ENCODE data around the gene PRKCE.
"Not testable (repeated sequence)": the region's sequence is repeated elsewhere in the genome, so short reads cannot be mapped to it uniquely, and the experiment has no call there.

The PRKCE gene

GRCh38 chr2:45670646-45671045 lies 19.2 kb downstream of the PRKCE start:
- DNase-seq = no peak

- no peak for DNase-seq
These were observed 20.7 kb downstream of the PRKCE start for GRCh38 chr2:45672138-45672537.

GRCh38 chr2:45674035-45674816 lies 22.8 kb downstream of the PRKCE start:
- DNase-seq = no peak

GRCh38 chr2:45675263-45675812 lies 23.9 kb downstream of the PRKCE start:
- no peak for DNase-seq

GRCh38 chr2:45676088-45676487 lies 24.6 kb downstream of the PRKCE start:
- DNase-seq = no peak

- DNase-seq = no peak
These were observed 27.4 kb downstream of the PRKCE start for GRCh38 chr2:45678791-45679348.

- DNase-seq = no peak
These were observed 29.0 kb downstream of the PRKCE start for GRCh38 chr2:45680351-45680967.

GRCh38 chr2:45681675-45682074 lies 30.2 kb downstream of the PRKCE start:
- peak; percentile 30 for DNase-seq

- no peak for DNase-seq
These were observed 31.8 kb downstream of the PRKCE start for GRCh38 chr2:45683292-45683691.

GRCh38 chr2:45684756-45685155 lies 33.3 kb downstream of the PRKCE start:
- no peak for DNase-seq

- no peak for DNase-seq
These were observed 33.8 kb downstream of the PRKCE start for GRCh38 chr2:45685260-45685659.

GRCh38 chr2:45687964-45688363 lies 36.5 kb downstream of the PRKCE start:
- DNase-seq = no peak

- DNase-seq = peak; percentile 27
These were observed 37.2 kb downstream of the PRKCE start for GRCh38 chr2:45688479-45689298.

GRCh38 chr2:45690231-45690630 lies 38.8 kb downstream of the PRKCE start:
- peak; percentile 43 for DNase-seq

- no peak for DNase-seq
These were observed 39.9 kb downstream of the PRKCE start for GRCh38 chr2:45691171-45691999.

- DNase-seq = no peak
These were observed 41.1 kb downstream of the PRKCE start for GRCh38 chr2:45692566-45692965.

GRCh38 chr2:45695480-45696007 lies 44.1 kb downstream of the PRKCE start:
- DNase-seq = not testable (repeated sequence)

GRCh38 chr2:45696708-45697107 lies 45.2 kb downstream of the PRKCE start:
- peak; percentile 10 for DNase-seq

- no peak for DNase-seq
These were observed 45.7 kb downstream of the PRKCE start for GRCh38 chr2:45697190-45697589.

GRCh38 chr2:45698554-45698953 lies 47.1 kb downstream of the PRKCE start:
- no peak for DNase-seq

GRCh38 chr2:45699032-45699658 lies 47.7 kb downstream of the PRKCE start:
- DNase-seq = no peak
